NCI-H2227 (cell line): Measurements from ENCODE around the gene ZBTB8A.
A peak's percentile ranks its signal among the peaks of the same experiment; 100 is the strongest.
"Not testable (repeated sequence)": the region's sequence is repeated elsewhere in the genome, so short reads cannot be mapped to it uniquely, and the experiment has no call there.

Experiments
- DNase-seq: peaks from one replicate; lab custom pipeline; 2025; ENCODE audit not compliant: unreplicated experiment; lab: John Stamatoyannopoulos, UW

ZBTB8A gene

DNA sequence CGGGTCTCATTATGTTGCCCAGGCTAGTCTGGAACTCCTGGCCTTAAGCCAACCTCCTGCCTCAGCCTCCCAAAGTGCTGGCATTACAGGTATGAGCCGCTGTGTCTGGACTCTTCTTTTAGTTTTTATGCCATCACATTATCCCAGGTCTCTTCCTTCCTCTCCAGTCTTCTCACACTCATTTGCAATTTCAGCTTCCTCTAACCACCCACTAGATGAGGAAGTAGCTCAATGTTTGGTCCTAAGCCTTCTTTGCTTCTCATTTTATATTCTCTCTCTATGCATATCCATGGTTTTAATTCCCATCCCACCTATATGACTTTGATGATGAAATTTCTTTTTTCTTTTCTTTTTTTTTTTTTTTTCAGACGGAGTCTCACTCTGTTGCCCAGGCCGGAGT is 3.1 kb upstream of the ZBTB8A start:
- DNase-seq, result no peak

GRCh38 chr1:32536764-32537163 is 2.5 kb upstream of the ZBTB8A start:
- DNase-seq, result no peak

- DNase-seq, result peak; percentile 74
These were observed 651 bp downstream of the ZBTB8A start for GRCh38 chr1:32539584-32540571.

DNA sequence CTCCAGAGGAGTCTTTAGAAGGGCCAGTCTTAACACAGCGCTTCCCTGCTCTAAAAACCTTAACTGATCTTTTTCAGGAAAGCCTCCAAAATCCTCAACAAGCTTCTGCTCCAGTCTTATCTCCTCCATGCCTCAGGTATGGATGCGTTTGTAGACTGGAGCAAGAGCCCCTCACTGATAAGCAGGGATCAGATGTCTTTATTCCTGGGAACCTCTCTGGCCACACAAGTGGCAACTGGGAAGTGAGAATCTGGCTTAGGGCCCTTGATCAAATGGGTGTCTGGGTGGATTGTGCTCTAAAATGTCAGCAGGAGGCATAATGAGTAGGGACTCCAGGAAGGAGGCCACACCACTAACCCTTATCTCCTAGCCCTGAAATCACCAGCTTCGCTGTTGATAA is 1.4 kb downstream of the ZBTB8A start:
- no peak for DNase-seq

DNA sequence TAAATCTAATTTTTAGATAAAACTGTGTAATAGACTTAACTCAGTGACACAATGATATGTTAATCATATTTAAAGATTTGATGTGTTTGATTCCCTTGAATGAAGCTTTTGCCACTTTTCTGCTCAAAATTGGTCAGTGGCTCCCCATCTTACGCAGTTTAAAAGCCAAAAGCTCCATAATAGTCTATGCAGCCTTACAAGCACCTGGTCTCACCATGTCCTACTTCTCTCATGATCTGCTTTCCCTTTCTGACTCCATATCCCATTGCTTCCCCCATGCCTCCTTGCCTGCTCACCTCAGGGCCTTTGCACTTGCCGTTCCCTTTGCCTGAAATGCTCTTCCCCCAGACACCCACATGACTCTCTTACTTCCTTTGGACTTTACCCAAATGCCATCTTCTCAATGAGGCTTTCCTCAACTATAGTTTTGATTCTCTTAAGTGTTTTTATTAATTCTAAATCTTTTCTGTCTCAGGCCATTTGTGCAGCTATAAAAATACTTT is 1.9 kb downstream of the ZBTB8A start:
- DNase-seq, result no peak

- no peak for DNase-seq
These were observed 7.4 kb downstream of the ZBTB8A start for GRCh38 chr1:32546611-32547010.

GRCh38 chr1:32549616-32550015 is 10.4 kb downstream of the ZBTB8A start:
- peak; percentile 37 for DNase-seq

- DNase-seq, result no peak
These were observed 15.1 kb downstream of the ZBTB8A start for GRCh38 chr1:32554288-32554687.

DNA sequence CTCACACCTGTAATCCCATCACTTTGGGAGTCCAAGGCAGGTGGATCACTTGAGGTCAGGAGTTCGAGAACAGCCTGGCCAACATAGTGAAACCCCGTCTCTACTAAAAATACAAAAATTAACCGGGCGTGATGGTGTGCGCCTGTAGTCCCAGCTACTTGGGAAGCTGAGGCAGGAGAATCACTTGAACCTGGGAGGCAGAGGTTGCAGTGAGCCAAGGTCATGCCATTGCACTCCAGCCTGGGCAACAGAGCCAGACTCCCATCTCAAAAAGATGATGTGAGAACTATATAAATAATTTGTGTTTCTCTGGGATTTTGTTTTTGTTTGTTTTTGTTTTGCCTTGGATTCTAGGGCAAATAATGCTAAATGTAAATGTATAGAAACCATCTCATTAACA is 17.8 kb downstream of the ZBTB8A start:
- not testable (repeated sequence) for DNase-seq

GRCh38 chr1:32557812-32558211 is 18.6 kb downstream of the ZBTB8A start:
- DNase-seq, result no peak

GRCh38 chr1:32568929-32569328 is 29.7 kb downstream of the ZBTB8A start:
- no peak for DNase-seq

DNA sequence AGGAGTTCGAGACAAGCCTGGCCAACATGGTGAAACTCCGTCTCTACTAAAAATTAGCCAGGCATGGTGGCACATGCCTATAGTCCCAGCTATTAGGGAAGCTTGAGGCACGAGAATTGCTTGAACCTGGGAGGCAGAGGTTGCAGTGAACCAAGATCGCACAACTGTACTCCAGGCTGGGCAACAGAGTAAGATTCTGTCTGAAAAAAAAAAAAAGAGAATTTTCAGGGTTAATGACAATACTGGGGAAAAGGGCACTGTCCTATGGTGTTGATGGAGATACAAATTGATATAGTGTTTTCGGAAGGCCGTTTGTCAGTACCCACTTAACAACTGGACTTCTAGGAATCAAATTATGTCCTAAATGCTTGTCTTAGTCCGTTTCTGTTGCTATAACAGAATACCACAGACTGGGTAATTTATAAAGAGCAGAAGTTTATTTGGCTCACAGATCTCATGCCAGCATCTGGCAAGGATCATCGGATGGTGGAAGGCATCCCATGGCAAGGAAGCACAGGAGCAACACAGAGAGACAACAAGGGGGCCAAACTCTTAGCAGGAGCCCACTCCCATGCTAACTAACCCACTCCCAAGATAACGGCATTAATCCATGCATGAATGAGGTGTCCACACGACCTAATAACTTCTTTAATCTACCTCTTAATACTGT is 41.3 kb downstream of the ZBTB8A start:
- no peak for DNase-seq

GRCh38 chr1:32592943-32593342 is 53.7 kb downstream of the ZBTB8A start:
- no peak for DNase-seq

DNA sequence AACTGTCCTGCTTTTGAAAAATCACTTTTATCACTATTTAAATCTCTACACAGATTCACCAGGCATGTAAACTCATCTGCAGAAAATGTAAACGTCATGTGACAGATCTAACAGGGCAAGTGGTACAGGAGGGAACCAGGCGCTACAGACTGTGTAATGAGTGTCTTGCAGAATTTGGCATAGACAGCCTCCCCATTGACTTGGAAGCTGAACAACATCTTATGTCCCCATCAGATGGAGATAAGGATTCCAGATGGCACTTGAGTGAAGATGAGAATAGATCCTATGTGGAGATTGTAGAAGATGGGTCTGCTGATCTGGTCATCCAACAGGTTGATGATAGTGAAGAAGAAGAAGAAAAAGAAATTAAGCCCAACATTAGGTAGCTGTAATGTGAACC is 60.8 kb downstream of the ZBTB8A start:
- DNase-seq, result no peak

GRCh38 chr1:32605711-32606424 is 66.6 kb downstream of the ZBTB8A start:
- no peak for DNase-seq

DNA sequence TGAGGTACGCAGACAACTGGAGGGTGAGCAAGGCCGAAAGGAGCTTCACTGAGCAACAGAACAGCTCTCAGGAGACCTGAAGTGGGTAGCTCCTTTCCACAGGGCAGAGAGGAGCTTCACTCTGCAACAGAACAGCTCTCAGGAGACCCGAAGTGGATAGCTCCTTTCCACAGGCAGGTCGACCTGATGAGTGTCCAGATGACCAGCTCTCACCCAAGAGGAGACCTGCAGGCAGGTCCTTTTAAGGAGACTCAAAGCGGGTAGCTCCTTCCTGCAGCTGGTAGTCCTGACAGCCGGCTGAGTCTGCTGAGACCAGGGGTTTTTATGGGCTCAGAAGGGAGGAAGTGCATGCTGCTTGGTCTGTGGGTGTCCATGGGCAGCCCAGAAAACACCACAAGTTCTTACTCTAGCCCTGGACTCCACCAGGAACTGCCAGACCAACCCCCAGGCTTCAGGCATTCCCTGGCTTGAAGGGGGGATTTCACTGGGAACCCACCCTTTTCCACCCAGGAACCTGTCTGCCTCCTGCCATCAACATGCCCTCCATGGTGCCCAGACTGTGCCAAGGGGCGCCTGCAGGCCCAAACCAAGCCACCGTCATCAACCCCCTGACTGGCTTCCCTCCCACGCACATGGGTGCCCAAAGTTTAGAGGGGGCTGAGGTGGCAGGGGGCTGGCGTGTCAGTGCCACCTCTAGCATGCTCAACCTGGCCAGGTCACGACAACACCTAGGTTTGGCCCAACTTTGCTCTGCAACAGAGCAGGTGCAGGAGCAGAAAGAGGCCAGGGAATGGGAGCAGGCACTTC is 67.5 kb downstream of the ZBTB8A start:
- DNase-seq, result no peak

DNA sequence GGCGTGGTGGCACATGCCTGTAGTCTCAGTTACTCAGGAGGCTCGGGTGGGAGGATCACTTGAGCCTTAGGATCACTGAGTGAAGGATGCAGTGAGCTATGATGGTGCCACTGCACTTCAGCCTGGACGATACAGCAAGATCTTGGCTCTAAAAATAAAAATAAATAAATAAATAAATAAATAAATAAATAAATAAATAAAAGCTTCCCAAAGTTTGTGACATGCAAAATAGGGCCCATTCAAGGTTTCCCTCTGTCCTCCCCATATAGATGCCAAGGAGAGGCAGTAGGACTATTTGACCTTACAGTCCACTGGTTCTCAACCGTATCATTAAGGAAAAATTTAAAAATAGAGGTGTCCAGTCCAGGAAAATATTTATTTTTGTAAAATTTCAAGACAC is 70.0 kb downstream of the ZBTB8A start:
- no peak for DNase-seq

DNA sequence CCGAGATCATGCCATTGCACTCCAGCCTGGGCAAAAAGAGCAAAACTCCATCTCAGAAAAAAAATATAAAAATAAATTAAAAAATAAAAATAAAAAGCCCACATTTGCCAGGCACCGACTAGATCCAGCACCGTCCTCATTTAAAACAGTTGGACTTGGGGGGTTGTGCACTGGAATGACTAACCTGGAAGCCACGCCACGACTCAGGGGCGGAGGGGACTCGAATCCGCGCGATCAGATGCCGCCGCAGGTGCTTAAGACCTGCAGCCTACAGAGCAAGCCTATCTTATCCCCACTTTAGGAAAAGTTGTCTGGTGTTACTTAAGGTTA is 72.6 kb downstream of the ZBTB8A start:
- no peak for DNase-seq

DNA sequence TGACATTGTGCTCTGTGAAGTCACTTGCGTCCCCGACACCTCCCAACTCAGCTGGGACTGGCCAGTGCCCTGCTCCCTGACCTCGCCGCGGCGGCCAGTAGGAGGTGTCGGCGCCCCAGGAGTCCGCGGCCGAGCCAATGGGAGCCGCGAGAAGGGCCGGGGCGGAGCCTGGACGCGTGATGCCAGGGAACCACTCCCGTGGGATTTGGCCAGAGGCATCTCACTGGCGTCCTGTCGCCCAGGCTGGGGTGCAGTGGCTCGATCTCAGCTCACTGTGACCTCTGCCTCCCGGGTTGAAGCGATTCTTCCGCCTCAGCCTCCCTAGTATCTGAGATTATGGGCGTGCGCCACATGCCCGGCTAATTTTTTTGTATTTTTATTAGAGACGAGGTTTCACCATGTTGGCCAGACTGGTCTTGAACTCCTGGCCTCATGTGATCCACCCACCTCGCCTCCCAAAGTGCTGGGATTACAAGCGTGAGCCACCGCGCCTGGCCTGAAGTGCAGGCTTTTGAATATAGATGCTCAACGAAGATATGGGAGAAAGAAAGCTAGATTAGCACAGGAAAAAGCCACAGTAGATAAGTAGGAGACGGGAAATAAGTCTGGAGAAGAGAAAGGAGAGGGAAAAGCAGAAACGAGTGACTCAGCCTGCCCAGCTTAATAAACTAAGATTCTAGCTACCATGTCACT is 73.1 kb downstream of the ZBTB8A start:
- peak; percentile 92 for DNase-seq

DNA sequence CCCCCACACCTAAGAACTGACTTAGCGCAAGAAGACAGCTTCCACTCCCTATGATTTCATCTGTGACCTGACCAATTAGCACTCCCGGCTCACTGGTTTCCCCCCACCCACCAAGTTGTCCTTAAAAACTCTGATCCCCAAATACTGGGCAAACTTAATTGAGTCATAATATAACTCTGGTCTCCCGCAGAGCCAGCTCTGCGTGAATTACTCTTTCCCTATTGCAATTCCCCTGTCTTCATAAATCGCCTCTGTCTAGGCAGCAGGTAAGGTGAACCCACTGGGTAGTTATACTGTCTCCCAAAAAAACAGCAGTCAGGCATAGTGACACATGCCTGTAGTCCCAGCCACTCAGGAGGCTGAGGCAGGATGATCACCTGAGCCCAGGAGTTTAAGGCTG is 74.2 kb downstream of the ZBTB8A start:
- DNase-seq, result no peak
